ENCODE results near the gene SYMPK. TPM values are rescaled to one million over a fixed set of nuclear protein-coding genes. Genes with fewer than 3 reads are reported as not detected.

Gene SYMPK
- total RNA-seq (2022) (77.4 and 86.2 TPM in 2 replicates), Bru-seq, nascent RNA (percentile 69 among the genes with signal in this experiment), BruChase-seq, experiment 1, labeled RNA remaining after a 6-hour chase (percentile 80 among the genes with signal in this experiment), BruChase-seq, experiment 2, labeled RNA remaining after a 2-hour chase (percentile 79 among the genes with signal in this experiment)
- long read RNA-seq, full-length matches to known transcripts, result 13 of 44 reads
- long read RNA-seq, partial matches to known transcripts, result 20 of 44 reads
- long read RNA-seq, other reads (novel, unspliced or antisense), result 11 of 44 reads

DNA sequence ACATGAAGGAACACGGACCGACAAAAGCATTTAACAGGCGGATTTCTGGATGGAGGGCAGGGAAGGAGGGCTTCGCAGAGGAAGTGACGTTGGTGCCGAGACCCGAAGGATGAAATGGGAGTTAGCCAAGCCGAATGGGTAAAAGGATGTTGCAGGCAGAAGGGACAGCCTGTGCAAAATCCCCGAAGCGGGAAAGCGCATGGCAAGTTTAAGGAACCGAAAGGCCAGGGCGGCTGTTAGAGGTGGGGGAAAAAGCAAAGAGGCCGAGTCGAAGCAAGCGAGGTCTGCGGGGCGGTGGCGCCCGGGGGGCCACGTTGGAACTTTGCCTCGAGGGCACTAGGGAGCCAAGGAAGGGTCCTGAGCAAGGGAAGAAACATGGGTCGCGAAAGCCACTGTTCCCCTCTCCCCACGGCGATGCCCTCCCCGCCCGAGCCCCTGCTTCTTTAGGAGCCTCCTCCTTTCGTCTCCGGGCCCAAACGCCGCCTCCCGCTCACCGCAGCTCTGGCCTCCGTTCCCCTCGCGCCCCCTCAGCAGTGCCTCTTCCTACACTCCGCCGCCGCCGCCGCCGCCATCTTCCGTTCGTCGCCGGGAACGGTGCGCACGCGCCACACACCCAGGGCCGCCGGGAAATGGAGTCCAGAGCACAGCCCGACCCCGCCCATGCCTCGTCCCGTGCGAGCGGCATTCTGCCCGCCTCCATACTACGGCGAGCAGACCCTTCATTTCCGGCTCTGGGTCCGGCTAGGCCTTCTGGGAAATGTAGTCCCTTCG is at the start of gene SYMPK:
TSS of gene SYMPK (minus strand) at position 584 of the 771 bp plus-strand sequence. CDS start 8,652 bp downstream, outside the sequence.
- DNase-seq (ENCODE audit: unreplicated experiment), result peak; percentile 99
- CTCF ChIA-PET, result interaction anchor here (0.6 to 1.0 kb wide), 4 partner anchors 13 to 154 kb away, joined by 3 to 4 read pairs (median 4); no protein-coding TSS in a partner anchor
- Mint-ChIP-seq H3K9me3 (ENCODE audit: unreplicated experiment) (no peaks in the 10 kb centered on the region), H3K36me3 (ENCODE audit: insufficient read depth, unreplicated experiment) (peaks cover 34% of the 10 kb centered on the region), H3K27me3 (ENCODE audit: insufficient read depth, unreplicated experiment) (peaks cover 50% of the 10 kb centered on the region), H3K27ac (ENCODE audit: low read depth, unreplicated experiment) (peak within 1 kb of the TSS; percentile 86), H3K4me3 (ENCODE audit: unreplicated experiment) (peak within 1 kb of the TSS; percentile 90), H3K4me1 (ENCODE audit: insufficient read depth, unreplicated experiment) (peaks cover 10% of the 10 kb centered on the region)
- no TSS peak for BruUV-seq (replicated peaks)
- POLR2A ChIA-PET, result interaction anchor here (0.5 to 2.1 kb wide), 23 partner anchors 11 to 832 kb away, joined by 3 to 34 read pairs (median 4); partner anchors contain the start of genes CCDC61, IRF2BP1, MYPOP and QPCTL
- TF ChIP-seq, protein P1, sequence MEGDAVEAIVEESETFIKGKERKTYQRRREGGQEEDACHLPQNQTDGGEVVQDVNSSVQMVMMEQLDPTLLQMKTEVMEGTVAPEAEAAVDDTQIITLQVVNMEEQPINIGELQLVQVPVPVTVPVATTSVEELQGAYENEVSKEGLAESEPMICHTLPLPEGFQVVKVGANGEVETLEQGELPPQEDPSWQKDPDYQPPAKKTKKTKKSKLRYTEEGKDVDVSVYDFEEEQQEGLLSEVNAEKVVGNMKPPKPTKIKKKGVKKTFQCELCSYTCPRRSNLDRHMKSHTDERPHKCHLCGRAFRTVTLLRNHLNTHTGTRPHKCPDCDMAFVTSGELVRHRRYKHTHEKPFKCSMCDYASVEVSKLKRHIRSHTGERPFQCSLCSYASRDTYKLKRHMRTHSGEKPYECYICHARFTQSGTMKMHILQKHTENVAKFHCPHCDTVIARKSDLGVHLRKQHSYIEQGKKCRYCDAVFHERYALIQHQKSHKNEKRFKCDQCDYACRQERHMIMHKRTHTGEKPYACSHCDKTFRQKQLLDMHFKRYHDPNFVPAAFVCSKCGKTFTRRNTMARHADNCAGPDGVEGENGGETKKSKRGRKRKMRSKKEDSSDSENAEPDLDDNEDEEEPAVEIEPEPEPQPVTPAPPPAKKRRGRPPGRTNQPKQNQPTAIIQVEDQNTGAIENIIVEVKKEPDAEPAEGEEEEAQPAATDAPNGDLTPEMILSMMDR (IDR thresholded peaks at IDR 0.05; ENCODE audit: unreplicated experiment), result no peak
- intact Hi-C loops (cut with micrococcal nuclease), result no loop called here

DNA sequence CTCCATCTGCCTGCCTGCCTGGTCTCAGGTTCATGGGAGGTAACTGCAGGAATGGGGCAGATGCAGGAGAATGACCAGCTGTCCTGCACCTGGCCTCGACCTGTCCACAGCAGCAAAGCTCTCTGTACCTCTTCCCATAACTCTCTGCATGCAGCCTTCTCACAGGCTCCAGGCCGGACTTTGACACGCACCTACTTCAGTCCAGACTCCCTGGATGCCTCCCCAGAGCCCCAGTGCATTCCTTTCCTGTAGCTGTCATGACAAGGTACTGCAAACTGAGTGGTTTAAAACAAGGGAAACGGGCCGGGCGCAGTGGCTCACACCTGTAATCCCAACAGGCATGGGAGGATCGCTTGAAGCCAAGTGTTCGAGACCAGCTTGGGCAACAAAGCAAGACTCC is 48.3 kb upstream of the SYMPK start:
- intact Hi-C loops (cut with micrococcal nuclease), result no loop called here
- Mint-ChIP-seq H3K4me1 (ENCODE audit: insufficient read depth, unreplicated experiment) (no peaks in the 10 kb centered on the region), H3K9me3 (ENCODE audit: unreplicated experiment) (no peaks in the 10 kb centered on the region), H3K27ac (ENCODE audit: low read depth, unreplicated experiment) (no peak overlapping the region), H3K36me3 (ENCODE audit: insufficient read depth, unreplicated experiment) (no peaks in the 10 kb centered on the region), H3K4me3 (ENCODE audit: unreplicated experiment) (no peak overlapping the region), H3K27me3 (ENCODE audit: insufficient read depth, unreplicated experiment) (peaks cover 4% of the 10 kb centered on the region)
- DNase-seq (ENCODE audit: unreplicated experiment), result no peak
- ChIA-PET CTCF (interaction anchor here (0.9 kb wide), 1 partner anchor 8 kb away, joined by 7 read pairs; no protein-coding TSS in a partner anchor), POLR2A (interaction anchor here (0.9 kb wide), 1 partner anchor 8 kb away, joined by 3 read pairs; no protein-coding TSS in a partner anchor)
- TF ChIP-seq, protein P1 (IDR thresholded peaks at IDR 0.05; ENCODE audit: unreplicated experiment), result no peak
- no TSS peak for BruUV-seq (replicated peaks)

DNA sequence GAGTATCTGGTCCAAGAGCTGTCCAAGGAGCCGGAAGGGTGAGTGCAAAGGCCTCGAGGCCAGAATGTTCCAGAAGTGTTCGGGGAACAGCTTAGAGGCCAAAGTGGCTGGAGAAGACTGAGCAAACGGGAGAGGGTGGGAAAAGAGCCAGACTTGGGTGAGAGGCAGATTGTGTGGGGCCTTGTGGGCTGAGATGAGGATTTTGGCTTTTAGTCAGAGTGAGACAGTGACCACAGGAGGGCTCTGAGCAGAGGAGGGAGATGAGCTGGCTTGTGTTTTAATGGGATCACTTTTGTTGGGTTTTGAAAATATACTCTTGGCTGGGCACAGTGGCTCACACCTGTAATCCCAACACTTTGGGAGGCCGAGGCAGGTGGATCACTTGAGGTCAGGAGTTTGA is 46.0 kb upstream of the SYMPK start:
- ChIA-PET POLR2A (no interaction called here), CTCF (interaction anchor here (0.6 kb wide), 1 partner anchor 44 kb away, joined by 3 read pairs; no protein-coding TSS in a partner anchor)
- H3K4me1 Mint-ChIP-seq (ENCODE audit: insufficient read depth, unreplicated experiment), result no peaks in the 10 kb centered on the region
- H3K27ac Mint-ChIP-seq (ENCODE audit: low read depth, unreplicated experiment), result no peak overlapping the region
- no peaks in the 10 kb centered on the region for H3K27me3 Mint-ChIP-seq (ENCODE audit: insufficient read depth, unreplicated experiment)
- TF ChIP-seq, protein P1 (IDR thresholded peaks at IDR 0.05; ENCODE audit: unreplicated experiment), result no peak
- no TSS peak for BruUV-seq (replicated peaks)
- DNase-seq (ENCODE audit: unreplicated experiment), result no peak
- intact Hi-C loops (cut with micrococcal nuclease), result no loop called here
- H3K9me3 Mint-ChIP-seq (ENCODE audit: unreplicated experiment), result no peaks in the 10 kb centered on the region
- H3K4me3 Mint-ChIP-seq (ENCODE audit: unreplicated experiment), result no peak overlapping the region
- no peaks in the 10 kb centered on the region for H3K36me3 Mint-ChIP-seq (ENCODE audit: insufficient read depth, unreplicated experiment)

DNA sequence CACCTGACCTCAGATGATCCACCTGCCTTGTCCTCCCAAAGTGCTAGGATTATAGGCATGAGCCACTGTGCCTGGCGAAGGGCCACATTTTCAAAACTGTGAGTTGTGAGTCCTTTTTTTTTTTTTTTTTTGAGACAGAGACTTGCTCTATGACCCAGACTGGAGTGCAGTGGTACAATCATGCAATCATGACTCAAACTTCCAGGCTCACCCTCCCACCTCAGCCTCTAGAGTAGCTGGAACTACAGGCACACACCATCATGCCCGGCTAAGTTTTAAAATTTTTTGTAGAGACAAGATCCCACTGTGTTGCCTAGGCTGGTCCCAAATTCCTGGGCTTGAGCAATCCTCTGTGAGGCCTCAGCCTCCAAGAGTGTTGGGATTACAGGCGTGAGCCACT is 43.3 kb upstream of the SYMPK start:
- no TSS peak for BruUV-seq (replicated peaks)
- CTCF ChIA-PET, result no interaction called here

More for the DNA sequence above, 43.3 kb upstream of the SYMPK start:
- DNase-seq (ENCODE audit: unreplicated experiment), result peak; percentile 50
- POLR2A ChIA-PET, result no interaction called here
- no peaks in the 10 kb centered on the region for H3K4me1 Mint-ChIP-seq (ENCODE audit: insufficient read depth, unreplicated experiment)
- no peak overlapping the region for H3K4me3 Mint-ChIP-seq (ENCODE audit: unreplicated experiment)
- TF ChIP-seq, protein P1 (IDR thresholded peaks at IDR 0.05; ENCODE audit: unreplicated experiment), result no peak
- intact Hi-C loops (cut with micrococcal nuclease), result no loop called here
- no peak overlapping the region for H3K27ac Mint-ChIP-seq (ENCODE audit: low read depth, unreplicated experiment)
- H3K9me3 Mint-ChIP-seq (ENCODE audit: unreplicated experiment), result no peaks in the 10 kb centered on the region
- no peaks in the 10 kb centered on the region for H3K27me3 Mint-ChIP-seq (ENCODE audit: insufficient read depth, unreplicated experiment)
- no peaks in the 10 kb centered on the region for H3K36me3 Mint-ChIP-seq (ENCODE audit: insufficient read depth, unreplicated experiment)

All from MCF 10A (cell line).